Muscle layer of duodenum (tissue), 2 donors: ENCODE measurements around the gene RAB26.
"Not testable (repeated sequence)": the region's sequence is repeated elsewhere in the genome, so short reads cannot be mapped to it uniquely, and the experiment has no call there.

Experiments used
- H3K27ac ChIP-seq: one replicate; pipeline ENCODE4 v1.7.0; 2013; ENCODE audit warnings: mild to moderate bottlenecking, low read length
- H3K27me3 ChIP-seq: one replicate; pipeline ENCODE4 v1.7.0; 2013; ENCODE audit warnings: low read depth, mild to moderate bottlenecking, control low read depth, low read length
- H3K36me3 ChIP-seq, 2 donors: one replicate each; pipeline ENCODE4 v1.7.0; 2013; ENCODE audit warnings: low read length in 2 of 2, control low read depth in 1 of 2, mild to moderate bottlenecking in 1 of 2; ENCODE audit not compliant: insufficient read depth in 2 of 2, control insufficient read depth in 1 of 2
- H3K4me1 ChIP-seq, 2 donors: one replicate each; pipeline ENCODE4 v1.7.0; 2013; ENCODE audit warnings: low read length in 2 of 2, mild to moderate bottlenecking in 2 of 2, control low read depth in 1 of 2, moderate library complexity in 1 of 2; ENCODE audit not compliant: insufficient read depth in 2 of 2, control insufficient read depth in 1 of 2
- H3K4me3 ChIP-seq, 2 donors: one replicate each; pipeline ENCODE4 v1.7.0; 2013; ENCODE audit warnings: low read length in 2 of 2, low read depth in 1 of 2, mild to moderate bottlenecking in 1 of 2
- H3K9me3 ChIP-seq, 2 donors: one replicate each; pipeline ENCODE4 v1.7.0; 2013; ENCODE audit warnings: low read length in 2 of 2, control low read depth in 1 of 2, mild to moderate bottlenecking in 1 of 2; ENCODE audit not compliant: control insufficient read depth in 1 of 2
- donor health status: healthy.

Gene RAB26

GRCh38 chr16:2147981-2148671 is at the start of gene RAB26:
RAB26 (plus strand) TSS chr16:2148625; CDS start chr16:2148784, 159 bp downstream.
- H3K36me3 ChIP-seq, result peaks cover 4 to 5% of the 10 kb centered on the region in 2 donors
- H3K4me3 ChIP-seq, result peak within 1 kb of the TSS in 1 of 2 donors; percentile 63
- H3K4me1 ChIP-seq, result peaks cover 4 to 53% of the 10 kb centered on the region in 2 donors
- no peaks in the 10 kb centered on the region for H3K9me3 ChIP-seq
- H3K27ac ChIP-seq, result no peak within 1 kb of the TSS
- H3K27me3 ChIP-seq, result no peaks in the 10 kb centered on the region

GRCh38 chr16:2101581-2101980 is 46.8 kb upstream of the RAB26 start:
- H3K27ac ChIP-seq, H3K4me3 ChIP-seq, H3K9me3 ChIP-seq, H3K4me1 ChIP-seq, H3K27me3 ChIP-seq: not testable (repeated sequence)
- H3K36me3 ChIP-seq, result peaks cover 0 to 53% of the 10 kb centered on the region in 2 donors

- H3K27me3 ChIP-seq, result no peaks in the 10 kb centered on the region
- no peaks in the 10 kb centered on the region for H3K4me1 ChIP-seq
- no peak overlapping the region for H3K4me3 ChIP-seq
- no peaks in the 10 kb centered on the region for H3K9me3 ChIP-seq
- H3K36me3 ChIP-seq, result peaks cover 0 to 52% of the 10 kb centered on the region in 2 donors
- H3K27ac ChIP-seq, result no peak overlapping the region
Observed at GRCh38 chr16:2102471-2102870, 46.0 kb upstream of the RAB26 start.

- not testable (repeated sequence) for H3K4me3 ChIP-seq, H3K27ac ChIP-seq, H3K4me1 ChIP-seq, H3K27me3 ChIP-seq, H3K9me3 ChIP-seq
- H3K36me3 ChIP-seq, result peaks cover 0 to 57% of the 10 kb centered on the region in 2 donors
Observed at GRCh38 chr16:2104464-2104863, 44.0 kb upstream of the RAB26 start.

- not testable (repeated sequence) for H3K27ac ChIP-seq, H3K9me3 ChIP-seq, H3K27me3 ChIP-seq, H3K4me3 ChIP-seq, H3K4me1 ChIP-seq
- H3K36me3 ChIP-seq, result peaks cover 0 to 54% of the 10 kb centered on the region in 2 donors
Observed at GRCh38 chr16:2105291-2105690, 43.1 kb upstream of the RAB26 start.

GRCh38 chr16:2105769-2106168 is 42.7 kb upstream of the RAB26 start:
- H3K27ac ChIP-seq, H3K4me3 ChIP-seq, H3K9me3 ChIP-seq, H3K4me1 ChIP-seq, H3K27me3 ChIP-seq: not testable (repeated sequence)
- H3K36me3 ChIP-seq, result peaks cover 0 to 56% of the 10 kb centered on the region in 2 donors

GRCh38 chr16:2106211-2106610 is 42.2 kb upstream of the RAB26 start:
- not testable (repeated sequence) for H3K4me1 ChIP-seq, H3K27ac ChIP-seq, H3K4me3 ChIP-seq, H3K9me3 ChIP-seq, H3K27me3 ChIP-seq
- peaks cover 0 to 61% of the 10 kb centered on the region in 2 donors for H3K36me3 ChIP-seq

GRCh38 chr16:2107121-2107790 is 41.2 kb upstream of the RAB26 start:
- H3K9me3 ChIP-seq, H3K4me3 ChIP-seq, H3K27me3 ChIP-seq, H3K27ac ChIP-seq, H3K4me1 ChIP-seq: not testable (repeated sequence)
- H3K36me3 ChIP-seq, result peaks cover 0 to 70% of the 10 kb centered on the region in 2 donors

- H3K27me3 ChIP-seq, H3K27ac ChIP-seq, H3K4me3 ChIP-seq, H3K4me1 ChIP-seq, H3K9me3 ChIP-seq: not testable (repeated sequence)
- peaks cover 0 to 67% of the 10 kb centered on the region in 2 donors for H3K36me3 ChIP-seq
Observed at GRCh38 chr16:2107791-2108125, 40.7 kb upstream of the RAB26 start.

GRCh38 chr16:2108446-2109270 is 39.8 kb upstream of the RAB26 start:
- not testable (repeated sequence) for H3K4me3 ChIP-seq, H3K9me3 ChIP-seq, H3K4me1 ChIP-seq, H3K27ac ChIP-seq, H3K27me3 ChIP-seq
- H3K36me3 ChIP-seq, result peaks cover 0 to 62% of the 10 kb centered on the region in 2 donors

- H3K4me3 ChIP-seq, H3K9me3 ChIP-seq, H3K27me3 ChIP-seq, H3K4me1 ChIP-seq, H3K27ac ChIP-seq: not testable (repeated sequence)
- peaks cover 0 to 68% of the 10 kb centered on the region in 2 donors for H3K36me3 ChIP-seq
Observed at GRCh38 chr16:2109271-2109580, 39.2 kb upstream of the RAB26 start.
